MM.1S (cell line): Measurements from ENCODE around the gene FGD2.

ENCODE experiments used
- DNase-seq: peaks from one replicate; pipeline ENCODE4 v3.0.0-alpha.2; 2015
- H2AFZ ChIP-seq: fragments of 300-600 bp; sonication (generic); 2 replicates; pipeline ENCODE4 v1.6.0; 2016; ENCODE audit warnings: antibody characterized with exemption, low read length
- H3F3A ChIP-seq: fragments of 300-600 bp; sonication (generic); 2 replicates; pipeline ENCODE4 v1.6.1; 2016; ENCODE audit warnings: mild to moderate bottlenecking, antibody characterized with exemption, low read length, moderate library complexity, mixed read lengths; ENCODE audit not compliant: insufficient read depth
- H3K27ac ChIP-seq: fragments of 300-600 bp; sonication (generic); 2 replicates; pipeline ENCODE4 v1.5.1; 2016; ENCODE audit warnings: mild to moderate bottlenecking, low read length
- H3K27me3 ChIP-seq: fragments of 300-600 bp; sonication (generic); replicated peaks from 2 replicates; pipeline ENCODE4 v1.6.0; 2016; ENCODE audit warnings: low read length; ENCODE audit not compliant: insufficient read depth
- H3K36me3 ChIP-seq: fragments of 300-600 bp; sonication (generic); replicated peaks from 2 replicates; pipeline ENCODE4 v1.6.1; 2016; ENCODE audit warnings: mild to moderate bottlenecking, low read length, mixed read lengths; ENCODE audit not compliant: insufficient read depth
- H3K4me1 ChIP-seq: fragments of 300-600 bp; sonication (generic); 2 replicates; pipeline ENCODE4 v1.6.1; 2016; ENCODE audit warnings: low read length, mixed read lengths
- H3K4me2 ChIP-seq: fragments of 300-600 bp; sonication (generic); 2 replicates; pipeline ENCODE4 v1.6.0; 2016; ENCODE audit warnings: low read depth, low read length
- H3K4me3 ChIP-seq: fragments of 300-600 bp; sonication (generic); 2 replicates; pipeline ENCODE4 v1.5.1; 2016; ENCODE audit warnings: low read length, mixed read lengths
- H3K79me2 ChIP-seq: fragments of 300-600 bp; sonication (generic); 2 replicates; pipeline ENCODE4 v1.6.1; 2016; ENCODE audit warnings: mixed run types, low read length, mixed read lengths
- H3K9ac ChIP-seq: fragments of 300-600 bp; sonication (generic); 2 replicates; pipeline ENCODE4 v1.6.1; 2016; ENCODE audit warnings: low read length, mixed read lengths
- H3K9me2 ChIP-seq: fragments of 300-600 bp; sonication (generic); replicated peaks from 2 replicates; pipeline ENCODE4 v1.6.1; 2016; ENCODE audit warnings: mild to moderate bottlenecking, low read length, mixed read lengths; ENCODE audit not compliant: insufficient read depth
- H3K9me3 ChIP-seq: fragments of 300-600 bp; sonication (generic); replicated peaks from 2 replicates; pipeline ENCODE4 v1.6.1; 2016; ENCODE audit warnings: mild to moderate bottlenecking, low read length, mixed read lengths; ENCODE audit not compliant: insufficient read depth
- H4K20me1 ChIP-seq: fragments of 300-600 bp; sonication (generic); 2 replicates; pipeline ENCODE4 v1.6.1; 2016; ENCODE audit warnings: mild to moderate bottlenecking, low read length, moderate library complexity, mixed read lengths; ENCODE audit not compliant: insufficient read depth
- EZH2 ChIP-seq: fragments of 300-600 bp; sonication (generic); optimal IDR thresholded peaks from 2 replicates; pipeline ENCODE3; 2017; ENCODE audit warnings: low read depth, mild to moderate bottlenecking, antibody characterized with exemption, low read length, mixed read lengths
- EZH2phosphoT487 ChIP-seq: fragments of 300-600 bp; sonication (generic); IDR thresholded peaks from 2 replicates; pipeline ENCODE4 v1.6.1; 2018; ENCODE audit warnings: antibody characterized with exemption, low read length
- TF ChIP-seq, protein P1 (sequence below): fragments of 300-600 bp; sonication (generic); IDR thresholded peaks from 2 replicates; pipeline ENCODE4 v1.5.1; 2016; ENCODE audit warnings: antibody characterized with exemption, low read length, mixed read lengths

The FGD2 gene

DNA sequence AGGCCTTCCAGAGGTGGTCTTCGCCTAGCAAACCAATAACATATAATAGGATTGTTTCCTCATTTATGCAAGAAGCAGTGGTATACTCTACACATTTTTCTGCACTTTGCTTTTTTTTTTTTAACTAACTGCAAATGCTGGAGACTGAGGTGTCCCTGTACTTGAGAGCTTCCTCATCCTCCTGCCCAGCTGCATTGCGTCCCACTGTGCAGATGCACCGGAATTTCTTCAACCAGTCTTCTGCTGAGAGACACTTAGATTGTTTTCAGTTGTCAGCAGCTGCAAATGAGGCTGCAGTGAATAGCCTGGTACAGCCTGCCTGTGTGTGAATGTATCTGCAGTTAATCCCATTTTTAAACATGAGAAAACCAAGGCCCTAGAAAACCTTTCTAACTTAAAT is 11.5 kb downstream of the FGD2 start:
- no peak overlapping the region for H3K9ac ChIP-seq
- no peaks in the 10 kb centered on the region for H3K9me3 ChIP-seq
- H3K36me3 ChIP-seq, result no peaks in the 10 kb centered on the region
- H4K20me1 ChIP-seq, result no peaks in the 10 kb centered on the region
- peaks cover 6% of the 10 kb centered on the region for H3K4me1 ChIP-seq
- no peaks in the 10 kb centered on the region for H3K9me2 ChIP-seq
- DNase-seq, result no peak
- no peak for TF ChIP-seq EZH2
- TF ChIP-seq EZH2phosphoT487, result no peak
- TF ChIP-seq, protein P1, sequence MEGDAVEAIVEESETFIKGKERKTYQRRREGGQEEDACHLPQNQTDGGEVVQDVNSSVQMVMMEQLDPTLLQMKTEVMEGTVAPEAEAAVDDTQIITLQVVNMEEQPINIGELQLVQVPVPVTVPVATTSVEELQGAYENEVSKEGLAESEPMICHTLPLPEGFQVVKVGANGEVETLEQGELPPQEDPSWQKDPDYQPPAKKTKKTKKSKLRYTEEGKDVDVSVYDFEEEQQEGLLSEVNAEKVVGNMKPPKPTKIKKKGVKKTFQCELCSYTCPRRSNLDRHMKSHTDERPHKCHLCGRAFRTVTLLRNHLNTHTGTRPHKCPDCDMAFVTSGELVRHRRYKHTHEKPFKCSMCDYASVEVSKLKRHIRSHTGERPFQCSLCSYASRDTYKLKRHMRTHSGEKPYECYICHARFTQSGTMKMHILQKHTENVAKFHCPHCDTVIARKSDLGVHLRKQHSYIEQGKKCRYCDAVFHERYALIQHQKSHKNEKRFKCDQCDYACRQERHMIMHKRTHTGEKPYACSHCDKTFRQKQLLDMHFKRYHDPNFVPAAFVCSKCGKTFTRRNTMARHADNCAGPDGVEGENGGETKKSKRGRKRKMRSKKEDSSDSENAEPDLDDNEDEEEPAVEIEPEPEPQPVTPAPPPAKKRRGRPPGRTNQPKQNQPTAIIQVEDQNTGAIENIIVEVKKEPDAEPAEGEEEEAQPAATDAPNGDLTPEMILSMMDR, result no peak
- no peak overlapping the region for H3K4me3 ChIP-seq
- H3F3A ChIP-seq, result no peaks in the 10 kb centered on the region
- H3K27me3 ChIP-seq, result no peaks in the 10 kb centered on the region
- H2AFZ ChIP-seq, result no peak overlapping the region
- no peak overlapping the region for H3K4me2 ChIP-seq
- no peak overlapping the region for H3K27ac ChIP-seq
- H3K79me2 ChIP-seq, result no peaks in the 10 kb centered on the region

DNA sequence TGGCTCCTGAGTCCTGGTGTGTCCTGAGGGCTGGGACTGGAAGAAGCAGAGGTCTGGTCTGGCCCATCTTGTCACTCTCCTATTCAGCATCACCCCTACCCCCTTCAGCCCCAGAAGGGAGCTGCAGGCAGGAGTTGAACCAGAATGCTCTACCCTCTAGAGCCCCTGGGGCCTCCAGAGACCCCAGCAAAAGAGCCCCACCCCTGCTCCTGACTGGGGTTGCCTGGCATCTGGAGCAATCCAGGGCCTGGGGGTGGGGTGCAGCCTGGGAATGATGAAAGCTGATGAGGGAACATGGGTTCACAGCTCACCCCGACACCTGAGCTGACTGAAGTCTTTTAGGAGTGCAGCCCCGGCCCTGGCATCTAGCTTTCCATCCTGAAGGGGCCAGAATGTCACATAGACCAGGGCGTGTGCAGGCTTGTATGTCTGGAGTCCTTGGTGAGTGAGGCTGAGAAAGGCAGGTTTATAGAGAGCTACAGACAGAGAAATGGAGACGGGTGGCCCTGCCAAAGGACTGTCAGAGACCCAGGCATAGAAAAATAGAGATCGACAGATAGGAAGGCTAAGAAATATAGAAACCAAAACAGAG is 12.2 kb downstream of the FGD2 start:
- no peak overlapping the region for H3K27ac ChIP-seq
- H3K4me2 ChIP-seq, result peak overlapping the region; percentile 31
- H2AFZ ChIP-seq, result peak overlapping the region; percentile 85

DNA sequence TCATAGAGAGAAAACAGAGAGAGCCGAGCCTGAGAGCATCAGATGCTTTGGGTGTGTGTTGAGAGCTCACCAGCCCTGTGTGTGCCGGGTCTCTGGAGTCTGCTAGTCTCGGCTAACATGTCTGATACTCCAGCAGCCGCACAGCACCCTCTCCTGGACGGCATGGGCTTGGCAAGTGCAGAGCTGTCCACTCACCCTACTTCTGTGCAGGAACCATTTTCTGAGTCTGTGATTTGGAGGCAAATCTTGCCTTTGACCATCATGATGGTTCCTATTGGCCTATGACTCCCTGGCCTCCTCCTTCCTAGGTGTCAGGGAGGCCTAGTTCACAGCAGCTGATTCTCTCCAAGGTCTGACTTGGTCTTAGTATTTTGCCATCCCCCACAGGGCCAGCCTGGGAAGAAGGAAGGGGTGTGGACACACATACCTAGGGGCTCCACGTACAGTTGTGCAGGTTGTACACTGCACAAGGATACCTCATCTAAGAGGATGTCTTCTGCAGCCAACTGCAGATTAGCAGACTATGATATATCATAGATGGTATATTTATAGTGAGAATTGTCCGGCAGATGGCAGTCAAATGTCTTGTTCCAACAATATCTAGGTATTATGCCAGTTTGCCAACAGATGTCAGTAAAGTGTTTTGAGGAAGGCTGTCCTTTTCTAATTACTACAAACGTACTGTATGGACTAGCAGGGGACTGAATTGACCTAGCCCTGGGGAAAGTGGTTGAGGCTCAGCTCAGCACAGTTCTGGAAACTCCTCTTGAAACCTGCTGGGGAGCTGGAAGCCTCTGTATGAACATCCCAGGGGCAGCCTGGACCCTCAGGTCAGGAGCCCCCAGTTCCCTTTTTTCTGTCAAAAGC is 13.0 kb downstream of the FGD2 start:
- H2AFZ ChIP-seq, result peak overlapping the region; percentile 85
- DNase-seq, result peak; percentile 86
- no peak for TF ChIP-seq EZH2
- TF ChIP-seq, protein P1, result peak; percentile 68
- no peaks in the 10 kb centered on the region for H3K79me2 ChIP-seq
- peak overlapping the region; percentile 31 for H3K4me2 ChIP-seq
- H3F3A ChIP-seq, result no peaks in the 10 kb centered on the region; the same call in 1 of the 2 replicates
- no peaks in the 10 kb centered on the region for H3K36me3 ChIP-seq
- H3K9me2 ChIP-seq, result no peaks in the 10 kb centered on the region
- no peak overlapping the region for H3K4me3 ChIP-seq
- H4K20me1 ChIP-seq, result no peaks in the 10 kb centered on the region
- no peak overlapping the region for H3K27ac ChIP-seq
- peaks cover 9% of the 10 kb centered on the region for H3K4me1 ChIP-seq
- no peaks in the 10 kb centered on the region for H3K9me3 ChIP-seq
- no peaks in the 10 kb centered on the region for H3K27me3 ChIP-seq
- H3K9ac ChIP-seq, result no peak overlapping the region

More for the DNA sequence above, 12.2 kb downstream of the FGD2 start:
- TF ChIP-seq EZH2 (no peak), EZH2phosphoT487 (no peak)
- TF ChIP-seq, protein P1, result no peak
- H4K20me1 ChIP-seq, result no peaks in the 10 kb centered on the region
- H3K36me3 ChIP-seq, result no peaks in the 10 kb centered on the region
- DNase-seq, result no peak
- no peaks in the 10 kb centered on the region for H3F3A ChIP-seq
- H3K4me3 ChIP-seq, result no peak overlapping the region
- H3K9ac ChIP-seq, result no peak overlapping the region
- H3K9me2 ChIP-seq, result no peaks in the 10 kb centered on the region
- H3K4me1 ChIP-seq, result peaks cover 8% of the 10 kb centered on the region
- no peaks in the 10 kb centered on the region for H3K27me3 ChIP-seq
- H3K79me2 ChIP-seq, result no peaks in the 10 kb centered on the region
- no peaks in the 10 kb centered on the region for H3K9me3 ChIP-seq
